Activated naive CD4-positive, alpha-beta T cell treated with anti-CD3 and anti-CD28 coated beads for 36 hours (primary cell): ENCODE data around the gene KIF24. TPM values are rescaled to one million over a fixed set of nuclear protein-coding genes. Genes with fewer than 3 reads are reported as not detected.

Source experiments
- CTCF ChIA-PET: fragments of 350-600 bp; sonication (Branson Sonifier 250); formaldehyde crosslinking; loops from one replicate; lab custom pipeline; 2021; ENCODE audit warnings: antibody characterized with exemption; lab: Charles Lee
- DNase-seq: peaks from one replicate; pipeline ENCODE4 v3.0.0-alpha.2; 2020
- H3K27ac Mint-ChIP-seq: one replicate; pipeline ENCODE4 v1.8.0; 2021; ENCODE audit warnings: mild to moderate bottlenecking, mixed read lengths
- H3K27me3 Mint-ChIP-seq: one replicate; pipeline ENCODE4 v1.8.0; 2021; ENCODE audit warnings: low read depth, mixed read lengths
- H3K36me3 Mint-ChIP-seq: one replicate; pipeline ENCODE4 v1.8.0; 2021; ENCODE audit warnings: low read depth, mixed read lengths
- H3K4me1 Mint-ChIP-seq: one replicate; pipeline ENCODE4 v1.8.0; 2021; ENCODE audit warnings: low read depth, mixed read lengths
- H3K4me3 Mint-ChIP-seq: one replicate; pipeline ENCODE4 v1.8.0; 2021; ENCODE audit warnings: mild to moderate bottlenecking, moderate library complexity, mixed read lengths
- H3K9me3 Mint-ChIP-seq: one replicate; pipeline ENCODE4 v1.8.0; 2021; ENCODE audit warnings: mixed read lengths
- intact Hi-C: fragments of 100-400 bp; cut with micrococcal nuclease; formaldehyde crosslinking; loops from one replicate; pipeline ENCODE4 v1.15.1; 2023
- total RNA-seq, 2 experiments: library from RNA; stranded (reverse); gene quantifications; one replicate each; pipeline ENCODE4 v1.2.3, GENCODE V29; 2021

KIF24 gene, protein sequence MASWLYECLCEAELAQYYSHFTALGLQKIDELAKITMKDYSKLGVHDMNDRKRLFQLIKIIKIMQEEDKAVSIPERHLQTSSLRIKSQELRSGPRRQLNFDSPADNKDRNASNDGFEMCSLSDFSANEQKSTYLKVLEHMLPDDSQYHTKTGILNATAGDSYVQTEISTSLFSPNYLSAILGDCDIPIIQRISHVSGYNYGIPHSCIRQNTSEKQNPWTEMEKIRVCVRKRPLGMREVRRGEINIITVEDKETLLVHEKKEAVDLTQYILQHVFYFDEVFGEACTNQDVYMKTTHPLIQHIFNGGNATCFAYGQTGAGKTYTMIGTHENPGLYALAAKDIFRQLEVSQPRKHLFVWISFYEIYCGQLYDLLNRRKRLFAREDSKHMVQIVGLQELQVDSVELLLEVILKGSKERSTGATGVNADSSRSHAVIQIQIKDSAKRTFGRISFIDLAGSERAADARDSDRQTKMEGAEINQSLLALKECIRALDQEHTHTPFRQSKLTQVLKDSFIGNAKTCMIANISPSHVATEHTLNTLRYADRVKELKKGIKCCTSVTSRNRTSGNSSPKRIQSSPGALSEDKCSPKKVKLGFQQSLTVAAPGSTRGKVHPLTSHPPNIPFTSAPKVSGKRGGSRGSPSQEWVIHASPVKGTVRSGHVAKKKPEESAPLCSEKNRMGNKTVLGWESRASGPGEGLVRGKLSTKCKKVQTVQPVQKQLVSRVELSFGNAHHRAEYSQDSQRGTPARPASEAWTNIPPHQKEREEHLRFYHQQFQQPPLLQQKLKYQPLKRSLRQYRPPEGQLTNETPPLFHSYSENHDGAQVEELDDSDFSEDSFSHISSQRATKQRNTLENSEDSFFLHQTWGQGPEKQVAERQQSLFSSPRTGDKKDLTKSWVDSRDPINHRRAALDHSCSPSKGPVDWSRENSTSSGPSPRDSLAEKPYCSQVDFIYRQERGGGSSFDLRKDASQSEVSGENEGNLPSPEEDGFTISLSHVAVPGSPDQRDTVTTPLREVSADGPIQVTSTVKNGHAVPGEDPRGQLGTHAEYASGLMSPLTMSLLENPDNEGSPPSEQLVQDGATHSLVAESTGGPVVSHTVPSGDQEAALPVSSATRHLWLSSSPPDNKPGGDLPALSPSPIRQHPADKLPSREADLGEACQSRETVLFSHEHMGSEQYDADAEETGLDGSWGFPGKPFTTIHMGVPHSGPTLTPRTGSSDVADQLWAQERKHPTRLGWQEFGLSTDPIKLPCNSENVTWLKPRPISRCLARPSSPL (N-terminal part only)
- total RNA-seq: 1 to 10 TPM; 4.2 to 4.5 TPM

DNA sequence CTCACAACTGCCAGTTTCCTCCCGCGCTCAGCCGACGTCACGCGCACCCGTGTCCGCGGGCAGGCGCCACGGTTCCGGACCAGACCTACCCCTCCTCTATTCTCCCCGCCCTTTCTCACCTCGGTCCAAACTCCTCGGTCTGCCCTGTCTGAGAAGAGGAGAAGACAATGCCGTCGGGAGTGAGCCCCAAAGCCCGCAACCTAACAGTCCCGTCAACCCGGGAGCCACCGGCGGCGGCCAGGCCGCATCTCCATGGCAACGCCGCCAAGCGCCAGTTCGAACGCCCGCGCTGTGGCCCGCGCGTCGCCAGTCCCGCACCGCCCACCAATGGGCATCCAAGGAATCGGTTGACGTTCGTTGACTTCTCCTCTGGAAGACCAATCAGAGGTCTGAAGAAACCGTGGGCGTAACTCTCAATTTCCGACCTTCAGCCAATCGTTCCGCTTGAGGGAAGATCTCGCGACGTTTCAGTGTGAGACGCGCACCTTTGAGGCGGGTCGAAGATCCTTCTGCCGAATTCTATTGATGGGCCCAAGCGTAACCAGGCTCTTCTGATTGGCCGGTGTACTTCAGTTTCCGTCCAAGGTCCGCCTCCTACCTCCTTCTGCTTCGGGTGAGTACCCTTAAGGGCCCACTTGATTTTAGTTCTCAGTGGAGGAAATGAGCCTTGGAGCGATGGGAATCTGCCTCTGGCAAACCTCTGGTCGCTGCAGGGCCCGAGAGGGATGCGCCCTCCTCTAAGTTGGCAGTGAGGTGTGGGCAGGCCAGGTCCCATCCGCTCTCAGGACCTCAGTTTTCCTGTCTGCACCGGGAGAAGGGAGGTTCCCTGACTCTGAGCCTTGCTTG is at the start of gene KIF24, which contains the start of gene NUDT2:
Gene KIF24, minus strand, starts transcription at position 282 of the 846 bp plus-strand sequence. CDS start 17,922 bp downstream, outside the sequence.
Gene NUDT2, plus strand, starts transcription at position 583 of the 846 bp plus-strand sequence. CDS start 9,471 bp downstream, outside the sequence.
- no peaks in the 10 kb centered on the region for H3K27me3 Mint-ChIP-seq
- CTCF ChIA-PET: no interaction called here
- peaks cover 42% of the 10 kb centered on the region for H3K4me1 Mint-ChIP-seq
- peak within 1 kb of the TSS; percentile 88 for H3K4me3 Mint-ChIP-seq
- intact Hi-C loops: loop anchor here (1.0 to 10.0 kb wide), 12 partner anchors 48 to 1065 kb away; partner anchors contain the start of genes BAG1, DCAF12, DNAI1 and FAM219A
- H3K36me3 Mint-ChIP-seq: peaks cover 2% of the 10 kb centered on the region
- no peaks in the 10 kb centered on the region for H3K9me3 Mint-ChIP-seq
- H3K27ac Mint-ChIP-seq: peak within 1 kb of the TSS; percentile 94
- peak; percentile 98 for DNase-seq

DNA sequence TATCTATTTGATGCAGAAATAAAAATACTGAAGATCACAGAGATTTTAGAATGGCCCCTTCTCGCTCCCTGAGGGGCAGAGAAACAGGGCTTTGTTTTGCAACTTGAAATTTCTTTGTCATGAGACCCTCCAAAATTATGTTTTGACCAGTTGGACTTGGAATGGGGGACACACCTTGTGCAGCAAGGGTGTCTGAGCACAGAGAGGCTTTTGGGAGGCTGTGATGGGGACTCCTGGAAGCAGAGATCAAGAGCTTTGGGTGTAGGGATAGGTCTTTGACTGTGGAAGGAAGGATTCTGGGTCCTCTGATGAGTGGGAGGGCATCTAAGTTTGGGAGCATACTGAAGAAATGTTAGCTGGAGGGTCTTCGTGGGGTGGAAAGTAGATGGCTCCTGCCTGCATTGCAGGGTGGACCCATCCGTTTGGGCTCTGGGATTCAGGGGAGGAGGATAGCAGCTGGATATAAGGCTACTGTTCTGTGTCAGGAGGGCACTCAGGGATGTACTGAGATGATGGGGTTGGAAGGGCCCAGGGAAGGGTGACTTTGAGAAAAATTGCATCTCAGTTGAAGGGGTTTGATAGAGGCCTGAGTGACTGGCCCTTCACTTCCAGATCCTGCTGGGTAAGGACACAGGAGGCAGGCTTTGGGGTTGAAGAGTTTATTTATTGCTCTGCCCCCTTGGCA is 49.5 kb upstream of the KIF24 start:
- Mint-ChIP-seq H3K36me3 (no peaks in the 10 kb centered on the region), H3K9me3 (no peaks in the 10 kb centered on the region), H3K4me3 (no peak overlapping the region), H3K4me1 (peaks cover 30% of the 10 kb centered on the region), H3K27ac (no peak overlapping the region), H3K27me3 (no peaks in the 10 kb centered on the region)
- CTCF ChIA-PET: interaction anchor here (0.7 to 6.4 kb wide), 14 partner anchors 9 to 329 kb away, joined by 3 to 89 read pairs (median 4); no protein-coding TSS in a partner anchor
- intact Hi-C loops: loop anchor here (1.0 to 5.0 kb wide), 8 partner anchors 46 to 609 kb away; partner anchors contain the start of genes DNAI1, DNAJB5, FAM219A and UBE2R2
- DNase-seq: no peak

DNA sequence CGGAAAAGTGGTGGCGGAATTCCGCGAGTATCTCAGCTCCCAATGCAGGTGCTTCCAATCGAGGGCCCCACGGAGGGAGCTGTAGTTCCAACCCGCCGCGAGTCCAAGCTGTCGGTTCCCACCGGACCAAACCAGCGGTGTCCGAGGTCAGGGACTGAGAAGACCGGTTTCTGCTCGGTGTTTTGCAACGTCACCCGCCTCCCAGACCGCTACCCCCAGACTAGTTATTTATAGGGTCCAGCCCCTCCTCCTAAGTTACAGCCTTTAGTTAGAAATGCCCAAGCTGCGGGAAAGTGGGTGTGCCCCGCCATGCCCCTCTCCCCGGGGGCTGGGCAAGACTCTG is 48.3 kb upstream of the KIF24 start:
- peak overlapping the region; percentile 80 for H3K4me3 Mint-ChIP-seq
- intact Hi-C loops: loop anchor here (1.0 to 5.0 kb wide), 3 partner anchors 49 to 610 kb away; partner anchors contain the start of genes DCAF12, DNAJB5, KIF24 and NUDT2
- no peaks in the 10 kb centered on the region for H3K27me3 Mint-ChIP-seq
- CTCF ChIA-PET: interaction anchor here (0.7 to 6.4 kb wide), 8 partner anchors 27 to 227 kb away, joined by 3 to 89 read pairs (median 3); no protein-coding TSS in a partner anchor
- H3K9me3 Mint-ChIP-seq: no peaks in the 10 kb centered on the region
- no peaks in the 10 kb centered on the region for H3K36me3 Mint-ChIP-seq
- DNase-seq: no peak
- no peak overlapping the region for H3K27ac Mint-ChIP-seq
- peaks cover 30% of the 10 kb centered on the region for H3K4me1 Mint-ChIP-seq

GRCh38 chr9:34376596-34377403 is 47.7 kb upstream of the KIF24 start, which contains the start of gene MYORG:
Gene MYORG (minus strand): TSS chr9:34376898. CDS start chr9:34372943, 3,955 bp downstream.
- intact Hi-C loops: loop anchor here (1.0 to 5.0 kb wide), 3 partner anchors 48 to 611 kb away; partner anchors contain the start of genes DCAF12, DNAJB5, KIF24 and NUDT2
- peak; percentile 97 for DNase-seq
- Mint-ChIP-seq H3K4me1 (peaks cover 30% of the 10 kb centered on the region), H3K27me3 (no peaks in the 10 kb centered on the region), H3K4me3 (peak within 1 kb of the TSS; percentile 80), H3K36me3 (no peaks in the 10 kb centered on the region), H3K27ac (no peak within 1 kb of the TSS), H3K9me3 (no peaks in the 10 kb centered on the region)
- CTCF ChIA-PET: interaction anchor here (0.6 to 6.4 kb wide), 8 partner anchors 27 to 227 kb away, joined by 3 to 89 read pairs (median 3); no protein-coding TSS in a partner anchor

- peaks cover 25% of the 10 kb centered on the region for H3K4me1 Mint-ChIP-seq
- intact Hi-C loops: loop anchor here (2.0 to 5.0 kb wide), 2 partner anchors 47 to 611 kb away; partner anchors contain the start of genes DNAJB5, KIF24 and NUDT2
- no peak overlapping the region for H3K27ac Mint-ChIP-seq
These were observed 47.0 kb upstream of the KIF24 start for GRCh38 chr9:34375901-34376595.

GRCh38 chr9:34374905-34375552 is 46.0 kb upstream of the KIF24 start:
- H3K27ac Mint-ChIP-seq: no peak overlapping the region
- CTCF ChIA-PET: interaction anchor here (0.5 to 6.4 kb wide), 7 partner anchors 11 to 414 kb away, joined by 3 to 89 read pairs (median 4); no protein-coding TSS in a partner anchor
- H3K36me3 Mint-ChIP-seq: no peaks in the 10 kb centered on the region
- no peak for DNase-seq
- no peak overlapping the region for H3K4me3 Mint-ChIP-seq
- intact Hi-C loops: loop anchor here (5.0 kb wide), 1 partner anchor 612 kb away; the partner anchor contains the start of gene DNAJB5
- H3K9me3 Mint-ChIP-seq: no peaks in the 10 kb centered on the region
- H3K27me3 Mint-ChIP-seq: no peaks in the 10 kb centered on the region
- H3K4me1 Mint-ChIP-seq: peaks cover 18% of the 10 kb centered on the region

More at GRCh38 chr9:34375901-34376595, 47.0 kb upstream of the KIF24 start:
- CTCF ChIA-PET: interaction anchor here (1.0 to 6.4 kb wide), 5 partner anchors 12 to 124 kb away, joined by 4 to 89 read pairs (median 6); no protein-coding TSS in a partner anchor
- no peaks in the 10 kb centered on the region for H3K36me3 Mint-ChIP-seq
- DNase-seq: peak; percentile 59
- H3K4me3 Mint-ChIP-seq: peak overlapping the region; percentile 80
- H3K27me3 Mint-ChIP-seq: no peaks in the 10 kb centered on the region
- no peaks in the 10 kb centered on the region for H3K9me3 Mint-ChIP-seq

- Mint-ChIP-seq H3K36me3 (no peaks in the 10 kb centered on the region), H3K4me3 (no peak overlapping the region), H3K27me3 (no peaks in the 10 kb centered on the region), H3K4me1 (peaks cover 11% of the 10 kb centered on the region), H3K9me3 (no peaks in the 10 kb centered on the region), H3K27ac (no peak overlapping the region)
- no peak for DNase-seq
- intact Hi-C loops: no loop called here
- CTCF ChIA-PET: interaction anchor here (0.8 to 2.3 kb wide), 4 partner anchors 11 to 413 kb away, joined by 3 to 6 read pairs (median 4); no protein-coding TSS in a partner anchor
These were observed 45.3 kb upstream of the KIF24 start for GRCh38 chr9:34374339-34374738.

- no peak overlapping the region for H3K27ac Mint-ChIP-seq
- intact Hi-C loops: no loop called here
- H3K4me3 Mint-ChIP-seq: no peak overlapping the region
These were observed 44.7 kb upstream of the KIF24 start for GRCh38 chr9:34373749-34374148.

More at GRCh38 chr9:34373749-34374148, 44.7 kb upstream of the KIF24 start:
- H3K36me3 Mint-ChIP-seq: no peaks in the 10 kb centered on the region
- CTCF ChIA-PET: interaction anchor here (1.4 to 1.8 kb wide), 3 partner anchors 30 to 120 kb away, joined by 3 to 5 read pairs (median 4); no protein-coding TSS in a partner anchor
- no peak for DNase-seq
- H3K9me3 Mint-ChIP-seq: no peaks in the 10 kb centered on the region
- no peaks in the 10 kb centered on the region for H3K27me3 Mint-ChIP-seq
- H3K4me1 Mint-ChIP-seq: peaks cover 9% of the 10 kb centered on the region
